ENCODE data around the gene ANKRD12. TPM values are rescaled to one million over a fixed set of nuclear protein-coding genes. Genes with fewer than 3 reads are reported as not detected.
"Not testable (repeated sequence)": the region's sequence is repeated elsewhere in the genome, so short reads cannot be mapped to it uniquely, and the experiment has no call there.

The ANKRD12 gene
- total RNA-seq, result 10 to 100 TPM; 13.0 to 60.3 (median 23.4) TPM

GRCh38 chr18:9136315-9137155 lies at the start of gene ANKRD12:
ANKRD12 (plus strand) TSS chr18:9136781; CDS start chr18:9182433, 45,652 bp downstream.
- intact Hi-C loops (cut with DNase I), result loop anchor here (2.0 kb wide), 1 partner anchor 34 kb away; the partner anchor contains the start of gene NDUFV2
- H3K27ac ChIP-seq, result peak within 1 kb of the TSS; percentile 97 to 100 (median 99)
- H3K27me3 ChIP-seq, result no peaks in the 10 kb centered on the region
- peaks cover 0 to 29% (median 0%) of the 10 kb centered on the region in 3 donors for H3K36me3 ChIP-seq
- no peaks in the 10 kb centered on the region for H3K9me3 ChIP-seq
- TF ChIP-seq CTCF (IDR thresholded peaks at IDR 0.05) (peak in 2 of 6 experiments; percentile 1 to 8), POLR2A (IDR thresholded peaks at IDR 0.05) (peak in 3 of 4 donors; percentile 49 to 89 (median 81))
- DNase-seq, result peak; percentile 93
- peak within 1 kb of the TSS; percentile 71 to 82 (median 80) for H3K4me3 ChIP-seq
- WGBS, 2 donors, result 0% methylated on average over 28 of the region's 95 CpGs; no CpG with 5 or more reads in 1 of the 2 donors
- peaks cover 29 to 73% (median 42%) of the 10 kb centered on the region in 3 donors for H3K4me1 ChIP-seq

DNA sequence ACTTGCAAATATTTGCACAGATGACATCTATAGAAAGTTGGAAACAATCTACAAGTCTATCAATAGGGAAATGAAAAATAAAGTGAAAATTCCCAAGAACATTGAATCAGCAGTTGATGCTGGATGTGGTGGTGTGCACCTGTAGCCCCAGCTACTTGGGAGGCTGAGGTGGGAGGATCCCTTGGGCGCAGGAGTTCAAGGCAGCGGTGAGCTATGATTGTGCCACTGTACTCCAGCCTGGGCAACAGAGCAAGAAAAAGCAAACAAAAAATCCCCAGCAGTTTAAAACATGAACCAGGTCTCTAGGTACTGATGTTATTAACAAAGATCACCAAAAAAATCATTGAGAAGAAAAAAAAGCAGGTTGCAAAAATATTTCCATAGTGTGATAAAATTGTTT lies 49.4 kb upstream of the ANKRD12 start:
- peaks cover 0 to 14% (median 3%) of the 10 kb centered on the region in 3 donors for H3K4me1 ChIP-seq
- intact Hi-C loops (cut with DNase I), result no loop called here
- TF ChIP-seq CTCF (IDR thresholded peaks at IDR 0.05) (no peak), POLR2A (IDR thresholded peaks at IDR 0.05) (no peak)

GRCh38 chr18:9088252-9088651 lies 48.3 kb upstream of the ANKRD12 start:
- 95 to 100% methylated on average over 5 of the region's 5 CpGs for WGBS, 2 donors
- Histone ChIP-seq H3K9me3 (no peaks in the 10 kb centered on the region), H3K27me3 (no peaks in the 10 kb centered on the region), H3K4me1 (peaks cover 0 to 9% (median 3%) of the 10 kb centered on the region in 3 donors), H3K27ac (no peak overlapping the region), H3K36me3 (no peaks in the 10 kb centered on the region), H3K4me3 (no peak overlapping the region)
- no peak for DNase-seq
- intact Hi-C loops (cut with DNase I), result no loop called here
- TF ChIP-seq CTCF (IDR thresholded peaks at IDR 0.05) (no peak), POLR2A (IDR thresholded peaks at IDR 0.05) (no peak)

More for the DNA sequence above, 49.4 kb upstream of the ANKRD12 start:
- WGBS, 2 donors, result 88 to 94% methylated on average over 2 of the region's 2 CpGs
- Histone ChIP-seq H3K36me3 (no peaks in the 10 kb centered on the region), H3K4me3 (no peak overlapping the region), H3K9me3 (no peaks in the 10 kb centered on the region), H3K27me3 (no peaks in the 10 kb centered on the region), H3K27ac (no peak overlapping the region)
- no peak for DNase-seq

DNA sequence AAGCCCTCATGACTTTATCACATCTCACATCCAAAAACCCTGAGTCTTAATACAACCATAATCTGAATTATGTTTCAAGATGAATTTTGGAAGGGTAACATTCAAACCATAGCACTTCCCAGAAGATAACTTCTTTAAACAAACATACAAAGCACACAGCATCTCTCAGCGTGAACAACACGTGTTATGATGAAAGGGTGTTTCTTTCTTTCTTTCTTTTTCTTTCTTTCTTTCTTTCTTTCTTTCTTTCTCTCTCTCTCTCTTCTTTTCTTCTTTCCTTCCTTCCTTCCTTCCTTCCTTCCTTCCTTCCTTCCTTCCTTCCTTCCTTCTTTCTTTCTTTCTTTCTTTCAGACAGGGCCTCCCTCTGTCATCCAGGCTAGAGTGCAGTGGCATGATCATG lies 47.9 kb upstream of the ANKRD12 start:
- intact Hi-C loops (cut with DNase I), result not testable (repeated sequence)

GRCh38 chr18:9090578-9090977 lies 46.0 kb upstream of the ANKRD12 start:
- Histone ChIP-seq H3K4me3 (no peak overlapping the region), H3K9me3 (no peaks in the 10 kb centered on the region), H3K36me3 (no peaks in the 10 kb centered on the region), H3K27ac (no peak overlapping the region), H3K27me3 (no peaks in the 10 kb centered on the region), H3K4me1 (peaks cover 0 to 17% (median 4%) of the 10 kb centered on the region in 3 donors)
- WGBS, 2 donors, result 86 to 88% methylated on average over 5 of the region's 5 CpGs
- no peak for TF ChIP-seq POLR2A (IDR thresholded peaks at IDR 0.05)
- no peak for TF ChIP-seq CTCF (IDR thresholded peaks at IDR 0.05)
- DNase-seq, result no peak
- intact Hi-C loops (cut with DNase I), result no loop called here

More for the DNA sequence above, 47.9 kb upstream of the ANKRD12 start:
- H3K27me3 ChIP-seq, DNase-seq, H3K36me3 ChIP-seq, H3K27ac ChIP-seq, H3K4me1 ChIP-seq, H3K4me3 ChIP-seq, H3K9me3 ChIP-seq: not testable (repeated sequence)
- WGBS, 2 donors, result 85 to 93% methylated on average over 2 of the region's 2 CpGs

All from esophagus squamous epithelium (tissue), 5 donors.